ENCODE data around the gene EPHA3. TPM values are rescaled to one million over a fixed set of nuclear protein-coding genes. Genes with fewer than 3 reads are reported as not detected.

EPHA3 gene
- total RNA-seq, 4 donors from 2014 or later = 2.3 to 4.6 (median 2.4) TPM; not detected in 1

DNA sequence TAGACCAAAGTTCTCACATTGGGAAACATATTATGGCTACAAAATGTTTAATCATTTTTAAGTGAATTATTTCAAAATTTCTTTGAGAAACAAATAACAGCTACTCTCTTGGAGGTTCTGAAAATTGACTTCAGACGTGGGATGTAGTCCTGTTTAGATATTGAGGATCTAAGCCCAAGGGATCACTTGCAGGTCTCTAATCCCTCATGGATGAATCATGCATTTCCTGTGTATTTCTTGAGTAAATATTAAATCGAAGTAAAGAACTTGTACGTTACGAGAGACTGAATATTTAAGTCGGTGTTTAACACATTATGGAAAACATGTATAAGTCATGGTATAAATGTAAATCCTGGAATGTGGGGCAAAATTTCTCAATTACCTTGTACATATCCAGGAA is 119.8 kb downstream of the EPHA3 start:
- Histone ChIP-seq H3K9me3 (no peaks in the 10 kb centered on the region), H3K27ac (no peak overlapping the region), H3K4me3 (no peak overlapping the region), H3K27me3 (no peaks in the 10 kb centered on the region), H3K36me3 (no peaks in the 10 kb centered on the region), H3K4me1 (no peaks in the 10 kb centered on the region)
- DNase-seq = no peak
- intact Hi-C loops (cut with DNase I; ENCODE audit: low total_unique reads) = no loop called here
- WGBS, 2 donors (ENCODE audit: low coverage in 1 of 2) = 65 to 71% methylated on average over 4 to 5 of the region's 5 CpGs
- in situ Hi-C loops (cut with MboI; ENCODE audit: low pct_ligation_motif_present in 1 of 4, low pct_unique_long_range_greater_than_20kb in 1 of 4, low sequenced_read_pairs in 3 of 4) = no loop called here
- TF ChIP-seq POLR2AphosphoS5 (IDR thresholded peaks at IDR 0.05) (no peak), EP300 (IDR thresholded peaks at IDR 0.05; ENCODE audit: low read depth) (no peak), POLR2A (IDR thresholded peaks at IDR 0.05) (no peak)
- TF ChIP-seq, protein P1, sequence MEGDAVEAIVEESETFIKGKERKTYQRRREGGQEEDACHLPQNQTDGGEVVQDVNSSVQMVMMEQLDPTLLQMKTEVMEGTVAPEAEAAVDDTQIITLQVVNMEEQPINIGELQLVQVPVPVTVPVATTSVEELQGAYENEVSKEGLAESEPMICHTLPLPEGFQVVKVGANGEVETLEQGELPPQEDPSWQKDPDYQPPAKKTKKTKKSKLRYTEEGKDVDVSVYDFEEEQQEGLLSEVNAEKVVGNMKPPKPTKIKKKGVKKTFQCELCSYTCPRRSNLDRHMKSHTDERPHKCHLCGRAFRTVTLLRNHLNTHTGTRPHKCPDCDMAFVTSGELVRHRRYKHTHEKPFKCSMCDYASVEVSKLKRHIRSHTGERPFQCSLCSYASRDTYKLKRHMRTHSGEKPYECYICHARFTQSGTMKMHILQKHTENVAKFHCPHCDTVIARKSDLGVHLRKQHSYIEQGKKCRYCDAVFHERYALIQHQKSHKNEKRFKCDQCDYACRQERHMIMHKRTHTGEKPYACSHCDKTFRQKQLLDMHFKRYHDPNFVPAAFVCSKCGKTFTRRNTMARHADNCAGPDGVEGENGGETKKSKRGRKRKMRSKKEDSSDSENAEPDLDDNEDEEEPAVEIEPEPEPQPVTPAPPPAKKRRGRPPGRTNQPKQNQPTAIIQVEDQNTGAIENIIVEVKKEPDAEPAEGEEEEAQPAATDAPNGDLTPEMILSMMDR (IDR thresholded peaks at IDR 0.05) = no peak

DNA sequence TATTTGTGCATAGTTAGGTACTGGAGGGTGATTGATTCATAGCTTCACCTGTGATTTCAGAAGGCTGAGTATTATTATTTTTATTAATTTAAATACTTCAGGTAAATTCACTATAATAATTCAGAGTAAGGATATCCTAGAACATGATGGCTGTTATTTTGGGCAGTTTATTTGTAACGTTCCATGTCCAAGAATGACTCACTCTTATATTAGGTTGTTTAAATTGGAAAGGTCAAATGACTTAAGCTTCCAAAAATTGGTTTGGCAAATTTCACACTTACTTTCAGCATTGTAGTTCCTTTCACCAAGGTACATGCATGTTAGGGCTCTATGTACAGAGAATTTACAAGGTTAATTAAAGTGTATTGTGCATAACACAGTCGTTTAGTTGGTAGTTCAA is 120.2 kb downstream of the EPHA3 start:
- Histone ChIP-seq H3K4me3 (no peak overlapping the region), H3K27me3 (no peaks in the 10 kb centered on the region), H3K36me3 (no peaks in the 10 kb centered on the region), H3K27ac (no peak overlapping the region), H3K4me1 (no peaks in the 10 kb centered on the region), H3K9me3 (no peaks in the 10 kb centered on the region)
- intact Hi-C loops (cut with DNase I; ENCODE audit: low total_unique reads) = no loop called here
- TF ChIP-seq POLR2A (IDR thresholded peaks at IDR 0.05) = no peak
- TF ChIP-seq, protein P1 (IDR thresholded peaks at IDR 0.05) = no peak
- no peak for TF ChIP-seq POLR2AphosphoS5 (IDR thresholded peaks at IDR 0.05)
- no peak for TF ChIP-seq EP300 (IDR thresholded peaks at IDR 0.05; ENCODE audit: low read depth)
- 24 to 26% methylated on average over 2 of the region's 2 CpGs for WGBS, 2 donors (ENCODE audit: low coverage in 1 of 2)
- no peak for DNase-seq
- in situ Hi-C loops (cut with MboI; ENCODE audit: low pct_ligation_motif_present in 1 of 4, low pct_unique_long_range_greater_than_20kb in 1 of 4, low sequenced_read_pairs in 3 of 4) = no loop called here

DNA sequence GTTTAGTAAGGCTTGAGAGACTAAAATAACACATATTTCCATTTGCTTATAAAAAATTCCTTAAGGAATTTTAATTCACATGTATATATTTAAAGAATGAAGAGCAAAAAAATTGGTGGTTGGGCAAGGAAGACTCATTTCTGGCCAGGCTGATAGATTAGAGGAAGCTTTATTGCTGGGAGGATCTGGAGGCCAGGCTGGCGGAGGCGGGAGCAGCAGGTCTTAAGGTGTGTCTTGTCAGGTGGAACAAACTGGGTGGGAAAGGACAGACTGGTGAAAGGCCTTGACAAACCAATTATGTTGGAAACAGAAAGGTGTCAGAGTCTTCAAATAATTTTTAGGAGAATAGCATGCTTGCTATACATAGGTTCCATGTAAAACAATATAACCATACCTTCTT is 124.7 kb downstream of the EPHA3 start:
- no peak overlapping the region for H3K4me3 ChIP-seq
- intact Hi-C loops (cut with DNase I; ENCODE audit: low total_unique reads) = no loop called here
- 50 to 69% methylated on average over 2 of the region's 2 CpGs for WGBS, 2 donors (ENCODE audit: low coverage in 1 of 2)
- H3K27me3 ChIP-seq = no peaks in the 10 kb centered on the region
- no peaks in the 10 kb centered on the region for H3K4me1 ChIP-seq
- H3K36me3 ChIP-seq = no peaks in the 10 kb centered on the region
- H3K9me3 ChIP-seq = no peaks in the 10 kb centered on the region
- no peak overlapping the region for H3K27ac ChIP-seq
- DNase-seq = no peak
- in situ Hi-C loops (cut with MboI; ENCODE audit: low pct_ligation_motif_present in 1 of 4, low pct_unique_long_range_greater_than_20kb in 1 of 4, low sequenced_read_pairs in 3 of 4) = no loop called here
- TF ChIP-seq EP300 (IDR thresholded peaks at IDR 0.05; ENCODE audit: low read depth) (no peak), POLR2AphosphoS5 (IDR thresholded peaks at IDR 0.05) (no peak), POLR2A (IDR thresholded peaks at IDR 0.05) (no peak)
- TF ChIP-seq, protein P1 (IDR thresholded peaks at IDR 0.05) = no peak

GRCh38 chr3:89234620-89235019 is 127.2 kb downstream of the EPHA3 start:
- Histone ChIP-seq H3K4me1 (no peaks in the 10 kb centered on the region), H3K9me3 (no peaks in the 10 kb centered on the region), H3K27me3 (no peaks in the 10 kb centered on the region), H3K27ac (no peak overlapping the region), H3K36me3 (no peaks in the 10 kb centered on the region), H3K4me3 (no peak overlapping the region)
- in situ Hi-C loops (cut with MboI; ENCODE audit: low pct_ligation_motif_present in 1 of 4, low pct_unique_long_range_greater_than_20kb in 1 of 4, low sequenced_read_pairs in 3 of 4) (no loop called here), intact Hi-C loops (cut with DNase I; ENCODE audit: low total_unique reads) (no loop called here)
- DNase-seq = no peak
- TF ChIP-seq EP300 (IDR thresholded peaks at IDR 0.05; ENCODE audit: low read depth) (no peak), POLR2AphosphoS5 (IDR thresholded peaks at IDR 0.05) (no peak), POLR2A (IDR thresholded peaks at IDR 0.05) (no peak)
- TF ChIP-seq, protein P1 (IDR thresholded peaks at IDR 0.05) = no peak
